Stimulated activated memory B cell treated with anti-CD40 and anti-IgM and Interleukin-4, amounts not matched to agents 10 μg/mL and 1 μg/mL and 100 μg/mL, for 72 hours (primary cell): ENCODE measurements around the gene ANLN.
"Not testable (repeated sequence)": the region's sequence is repeated elsewhere in the genome, so short reads cannot be mapped to it uniquely, and the experiment has no call there.

ENCODE experiments used
- ATAC-seq: fragments of 150-1000 bp; cut with Tn5 transposase; 2 replicates; pipeline ENCODE4 v1.10.0; 2021
- H3K27ac Mint-ChIP-seq: one replicate; pipeline ENCODE4 v1.8.0; 2022; ENCODE audit warnings: mild to moderate bottlenecking, mixed read lengths
- H3K27me3 Mint-ChIP-seq: one replicate; pipeline ENCODE4 v1.8.0; 2022; ENCODE audit warnings: mixed read lengths
- H3K36me3 Mint-ChIP-seq: one replicate; pipeline ENCODE4 v1.8.0; 2022; ENCODE audit warnings: mixed read lengths
- H3K4me1 Mint-ChIP-seq: one replicate; pipeline ENCODE4 v1.8.0; 2022; ENCODE audit warnings: mixed read lengths
- H3K4me3 Mint-ChIP-seq: one replicate; pipeline ENCODE4 v1.8.0; 2022; ENCODE audit warnings: mild to moderate bottlenecking, moderate library complexity, mixed read lengths
- H3K9me3 Mint-ChIP-seq: one replicate; pipeline ENCODE4 v1.8.0; 2022; ENCODE audit warnings: mixed read lengths

The ANLN gene

GRCh38 chr7:36366718-36367560, 22.7 kb upstream of the ANLN start:
- ATAC-seq: peak; percentile 99
- no peaks in the 10 kb centered on the region for H3K27me3 Mint-ChIP-seq
- H3K27ac Mint-ChIP-seq: no peak overlapping the region
- no peaks in the 10 kb centered on the region for H3K36me3 Mint-ChIP-seq
- H3K4me1 Mint-ChIP-seq: no peaks in the 10 kb centered on the region
- H3K4me3 Mint-ChIP-seq: peak overlapping the region; percentile 90
- no peaks in the 10 kb centered on the region for H3K9me3 Mint-ChIP-seq

GRCh38 chr7:36367561-36368077, 22.0 kb upstream of the ANLN start:
- no peaks in the 10 kb centered on the region for H3K4me1 Mint-ChIP-seq
- H3K9me3 Mint-ChIP-seq: no peaks in the 10 kb centered on the region
- ATAC-seq: peak; percentile 55
- H3K27ac Mint-ChIP-seq: no peak overlapping the region
- H3K4me3 Mint-ChIP-seq: peak overlapping the region; percentile 90
- H3K36me3 Mint-ChIP-seq: no peaks in the 10 kb centered on the region
- no peaks in the 10 kb centered on the region for H3K27me3 Mint-ChIP-seq

GRCh38 chr7:36368496-36368895, 21.2 kb upstream of the ANLN start:
- Mint-ChIP-seq H3K27me3 (no peaks in the 10 kb centered on the region), H3K9me3 (no peaks in the 10 kb centered on the region), H3K4me1 (no peaks in the 10 kb centered on the region), H3K36me3 (no peaks in the 10 kb centered on the region), H3K4me3 (no peak overlapping the region), H3K27ac (no peak overlapping the region)
- ATAC-seq: no peak

- Mint-ChIP-seq H3K4me1 (no peaks in the 10 kb centered on the region), H3K36me3 (no peaks in the 10 kb centered on the region), H3K9me3 (no peaks in the 10 kb centered on the region), H3K4me3 (no peak overlapping the region), H3K27me3 (no peaks in the 10 kb centered on the region), H3K27ac (no peak overlapping the region)
- no peak for ATAC-seq
Measured at GRCh38 chr7:36369171-36369570, 20.5 kb upstream of the ANLN start.

GRCh38 chr7:36370046-36370445, 19.6 kb upstream of the ANLN start:
- no peak overlapping the region for H3K4me3 Mint-ChIP-seq
- H3K27ac Mint-ChIP-seq: no peak overlapping the region
- no peaks in the 10 kb centered on the region for H3K4me1 Mint-ChIP-seq
- no peaks in the 10 kb centered on the region for H3K9me3 Mint-ChIP-seq
- no peaks in the 10 kb centered on the region for H3K27me3 Mint-ChIP-seq
- no peaks in the 10 kb centered on the region for H3K36me3 Mint-ChIP-seq
- ATAC-seq: no peak

GRCh38 chr7:36372156-36372555, 17.5 kb upstream of the ANLN start:
- ATAC-seq: no peak
- no peak overlapping the region for H3K4me3 Mint-ChIP-seq
- no peaks in the 10 kb centered on the region for H3K36me3 Mint-ChIP-seq
- no peak overlapping the region for H3K27ac Mint-ChIP-seq
- H3K9me3 Mint-ChIP-seq: no peaks in the 10 kb centered on the region
- H3K27me3 Mint-ChIP-seq: peaks cover 12% of the 10 kb centered on the region
- H3K4me1 Mint-ChIP-seq: no peaks in the 10 kb centered on the region

GRCh38 chr7:36378555-36378954, 11.1 kb upstream of the ANLN start:
- peaks cover 31% of the 10 kb centered on the region for H3K27me3 Mint-ChIP-seq
- H3K9me3 Mint-ChIP-seq, H3K4me3 Mint-ChIP-seq, H3K27ac Mint-ChIP-seq, ATAC-seq, H3K4me1 Mint-ChIP-seq, H3K36me3 Mint-ChIP-seq: not testable (repeated sequence)

- H3K27me3 Mint-ChIP-seq: peaks cover 31% of the 10 kb centered on the region
- no peak overlapping the region for H3K4me3 Mint-ChIP-seq
- H3K27ac Mint-ChIP-seq: no peak overlapping the region
- no peaks in the 10 kb centered on the region for H3K9me3 Mint-ChIP-seq
- H3K36me3 Mint-ChIP-seq: no peaks in the 10 kb centered on the region
- no peaks in the 10 kb centered on the region for H3K4me1 Mint-ChIP-seq
- no peak for ATAC-seq
Measured at GRCh38 chr7:36379831-36380504, 9.7 kb upstream of the ANLN start.

- no peak overlapping the region for H3K27ac Mint-ChIP-seq
- H3K27me3 Mint-ChIP-seq: peaks cover 26% of the 10 kb centered on the region
- ATAC-seq: no peak
- no peaks in the 10 kb centered on the region for H3K9me3 Mint-ChIP-seq
- H3K4me1 Mint-ChIP-seq: no peaks in the 10 kb centered on the region
- no peak overlapping the region for H3K4me3 Mint-ChIP-seq
- H3K36me3 Mint-ChIP-seq: no peaks in the 10 kb centered on the region
Measured at GRCh38 chr7:36381056-36381455, 8.6 kb upstream of the ANLN start.

GRCh38 chr7:36383284-36383683, 6.4 kb upstream of the ANLN start:
- H3K4me1 Mint-ChIP-seq, H3K9me3 Mint-ChIP-seq, ATAC-seq, H3K4me3 Mint-ChIP-seq, H3K36me3 Mint-ChIP-seq, H3K27ac Mint-ChIP-seq: not testable (repeated sequence)
- H3K27me3 Mint-ChIP-seq: peaks cover 19% of the 10 kb centered on the region

- H3K27ac Mint-ChIP-seq, H3K36me3 Mint-ChIP-seq, H3K4me1 Mint-ChIP-seq, H3K9me3 Mint-ChIP-seq, H3K4me3 Mint-ChIP-seq, ATAC-seq: not testable (repeated sequence)
- H3K27me3 Mint-ChIP-seq: peaks cover 10% of the 10 kb centered on the region
Measured at GRCh38 chr7:36385646-36386045, 4.0 kb upstream of the ANLN start.

- Mint-ChIP-seq H3K9me3 (no peaks in the 10 kb centered on the region), H3K36me3 (no peaks in the 10 kb centered on the region), H3K4me1 (peaks cover 13% of the 10 kb centered on the region), H3K4me3 (no peak overlapping the region), H3K27me3 (no peaks in the 10 kb centered on the region), H3K27ac (no peak overlapping the region)
- no peak for ATAC-seq
Measured at GRCh38 chr7:36387435-36388231, 2.0 kb upstream of the ANLN start.

GRCh38 chr7:36388423-36388822, 1.2 kb upstream of the ANLN start:
- Mint-ChIP-seq H3K4me3 (no peak overlapping the region), H3K27ac (no peak overlapping the region), H3K36me3 (no peaks in the 10 kb centered on the region), H3K4me1 (peaks cover 13% of the 10 kb centered on the region), H3K27me3 (no peaks in the 10 kb centered on the region), H3K9me3 (no peaks in the 10 kb centered on the region)
- ATAC-seq: no peak

GRCh38 chr7:36390199-36391090, 783 bp downstream of the ANLN start:
- H3K27me3 Mint-ChIP-seq: peaks cover 17% of the 10 kb centered on the region
- H3K27ac Mint-ChIP-seq: no peak overlapping the region

More at GRCh38 chr7:36390199-36391090, 783 bp downstream of the ANLN start:
- ATAC-seq: no peak
- Mint-ChIP-seq H3K4me3 (peak overlapping the region; percentile 76), H3K9me3 (no peaks in the 10 kb centered on the region), H3K4me1 (peaks cover 13% of the 10 kb centered on the region), H3K36me3 (no peaks in the 10 kb centered on the region)
